Stomach (tissue), 9 donors: ENCODE results near the gene NTRK2. TPM values are rescaled to one million over a fixed set of nuclear protein-coding genes. Genes with fewer than 3 reads are reported as not detected.
A peak's percentile ranks its signal among the peaks of the same experiment; 100 is the strongest.

Experiments
- DNase-seq, 2 donors: peaks; one replicate each; pipeline versions ENCODE4 v3.0.0 to v3.0.0-alpha.2; 2013 to 2019
- H3K27ac ChIP-seq, 5 donors: fragments of 200-600 bp in 4 of 5; sonication (generic) in 4 of 5; one replicate each; pipeline ENCODE4 v1.5.1; 2013 to 2019; ENCODE audit warnings: mild to moderate bottlenecking in 1 of 5, moderate library complexity in 1 of 5
- H3K27me3 ChIP-seq, 3 donors: fragments of 200-600 bp; sonication (generic); one replicate each; pipeline ENCODE4 v1.5.1; 2017 to 2019; ENCODE audit warnings: mixed run types in 1 of 3
- H3K36me3 ChIP-seq, 4 donors: fragments of 200-600 bp; sonication (generic); 1 replicate in 3 of 4; 2 replicates in 1 of 4; pipeline ENCODE4 v1.5.1; 2016 to 2019
- H3K4me1 ChIP-seq, 4 donors: fragments of 200-600 bp; sonication (generic); one replicate each; pipeline ENCODE4 v1.5.1; 2016 to 2019
- H3K4me3 ChIP-seq, 4 donors: fragments of 200-600 bp; sonication (generic) in 3 of 4; one replicate each; pipeline ENCODE4 v1.5.1; 2016 to 2019; ENCODE audit warnings: mild to moderate bottlenecking in 1 of 4
- H3K9me3 ChIP-seq, 4 donors: fragments of 200-600 bp; sonication (generic); one replicate each; pipeline ENCODE4 v1.5.1; 2016 to 2019
- CTCF ChIP-seq, 7 experiments: fragments of 450-650 bp in 4 of 7; fragments of 200-600 bp in 3 of 7; sonication (generic) in 3 of 7; IDR thresholded peaks; one replicate each; pipeline ENCODE4 v1.5.1; 2016 to 2019; ENCODE audit warnings: antibody characterized with exemption in 7 of 7, control low read depth in 2 of 7, mild to moderate bottlenecking in 1 of 7
- EP300 ChIP-seq: sonication (generic); formaldehyde crosslinking; IDR thresholded peaks from one replicate; pipeline ENCODE4 v1.6.1; 2017; ENCODE audit warnings: antibody characterized with exemption
- POLR2A ChIP-seq, 4 donors: fragments of 450-650 bp; IDR thresholded peaks; one replicate each; pipeline ENCODE4 v1.6.1; 2016; ENCODE audit warnings: antibody characterized with exemption in 4 of 4, control low read depth in 2 of 4, mild to moderate bottlenecking in 1 of 4, moderate library complexity in 1 of 4
- POLR2AphosphoS5 ChIP-seq, 3 donors: sonication (generic); formaldehyde crosslinking; IDR thresholded peaks; one replicate each; pipeline ENCODE4 v1.6.1; 2016; ENCODE audit warnings: antibody characterized with exemption in 3 of 3
- WGBS, 5 donors: extraction: QIAGEN DNeasy Blood & Tissue Kit in 3 of 5; methylation state at CpG; one replicate each; pipeline versions ENCODE4 v1.1.5 to v1.1.7; 2013 to 2018; 5-methylcytosine and 5-hydroxymethylcytosine counted together
- intact Hi-C: fragments of 100-400 bp; cut with DNase I; formaldehyde crosslinking; loops from one replicate; pipeline ENCODE4 v1.15.1; 2023; ENCODE audit warnings: low total_unique reads
- polyA plus RNA-seq, 3 donors: library from polyadenylated mRNA; stranded (reverse); fragments of 200-250 nt; gene quantifications; one replicate each; pipeline ENCODE4 v1.2.3, GENCODE V29; 2013
- total RNA-seq, 5 donors: library from RNA; depleted of rRNA; stranded (reverse); fragments of >200 nt; gene quantifications; one replicate each; pipeline versions ENCODE4 v1.1.0 to v1.2.3, GENCODE V29; 2014 to 2016
- donor health status: healthy with polysubstance abuse.
- donor health status: Bipolar disorder and iron deficiency.
- donor health status: healthy.

NTRK2 gene
- total and polyA plus RNA-seq, 8 donors, result 0.06 to 8.8 (median 2.6) TPM

GRCh38 chr9:84858364-84858763 lies 188.8 kb downstream of the NTRK2 start:
- Histone ChIP-seq H3K4me3 (no peak overlapping the region), H3K27ac (no peak overlapping the region), H3K4me1 (no peaks in the 10 kb centered on the region), H3K27me3 (no peaks in the 10 kb centered on the region), H3K36me3 (no peaks in the 10 kb centered on the region), H3K9me3 (no peaks in the 10 kb centered on the region)
- DNase-seq, result peak in 1 of 2 donors; percentile 17
- intact Hi-C loops, result no loop called here
- no peak for TF ChIP-seq CTCF (IDR thresholded peaks at IDR 0.05)
- no peak for TF ChIP-seq POLR2A (IDR thresholded peaks at IDR 0.05)
- whole genome bisulfite sequencing, 5 donors, result 69 to 83% (median 76%) methylated on average over 6 of the region's 6 CpGs

GRCh38 chr9:84860249-84861115 lies 191.0 kb downstream of the NTRK2 start:
- no peak overlapping the region for H3K27ac ChIP-seq
- no peaks in the 10 kb centered on the region for H3K27me3 ChIP-seq
- DNase-seq, result no peak
- intact Hi-C loops, result no loop called here
- H3K36me3 ChIP-seq, result no peaks in the 10 kb centered on the region
- H3K4me1 ChIP-seq, result no peaks in the 10 kb centered on the region
- H3K4me3 ChIP-seq, result no peak overlapping the region
- TF ChIP-seq POLR2A (IDR thresholded peaks at IDR 0.05) (no peak), CTCF (IDR thresholded peaks at IDR 0.05) (no peak), POLR2AphosphoS5 (IDR thresholded peaks at IDR 0.05) (no peak), EP300 (no peak)
- no peaks in the 10 kb centered on the region for H3K9me3 ChIP-seq
- 70 to 75% (median 71%) methylated on average over 12 of the region's 12 CpGs for WGBS, 5 donors

GRCh38 chr9:84861455-84861854 lies 191.9 kb downstream of the NTRK2 start:
- no peak overlapping the region for H3K4me3 ChIP-seq
- no peak overlapping the region for H3K27ac ChIP-seq
- 83 to 90% (median 89%) methylated on average over 4 of the region's 4 CpGs for WGBS, 5 donors
- no peak for TF ChIP-seq CTCF (IDR thresholded peaks at IDR 0.05)
- TF ChIP-seq POLR2AphosphoS5 (IDR thresholded peaks at IDR 0.05), result no peak
- H3K36me3 ChIP-seq, result no peaks in the 10 kb centered on the region
- H3K4me1 ChIP-seq, result no peaks in the 10 kb centered on the region
- H3K27me3 ChIP-seq, result no peaks in the 10 kb centered on the region
- intact Hi-C loops, result no loop called here
- no peak for DNase-seq
- no peaks in the 10 kb centered on the region for H3K9me3 ChIP-seq

GRCh38 chr9:84862308-84862707 lies 192.8 kb downstream of the NTRK2 start:
- 90 to 94% (median 92%) methylated on average over 7 of the region's 7 CpGs for WGBS, 5 donors

More at GRCh38 chr9:84862308-84862707, 192.8 kb downstream of the NTRK2 start:
- Histone ChIP-seq H3K36me3 (no peaks in the 10 kb centered on the region), H3K27ac (no peak overlapping the region), H3K27me3 (no peaks in the 10 kb centered on the region), H3K4me1 (no peaks in the 10 kb centered on the region), H3K4me3 (no peak overlapping the region), H3K9me3 (no peaks in the 10 kb centered on the region)
- TF ChIP-seq POLR2AphosphoS5 (IDR thresholded peaks at IDR 0.05) (no peak), POLR2A (IDR thresholded peaks at IDR 0.05) (no peak), CTCF (IDR thresholded peaks at IDR 0.05) (no peak), EP300 (no peak)
- intact Hi-C loops, result no loop called here
- DNase-seq, result no peak
